Activated T-helper 1 cell treated with Interleukin-2 at 50 U/mL for 16 hours (primary cell): ENCODE measurements around the gene MAST3.
"Not testable (repeated sequence)": the region's sequence is repeated elsewhere in the genome, so short reads cannot be mapped to it uniquely, and the experiment has no call there.

ENCODE experiments used
- DNase-seq: peaks from one replicate; pipeline ENCODE4 v3.0.0-alpha.2; 2020; ENCODE audit warnings: low read depth

The MAST3 gene

DNA sequence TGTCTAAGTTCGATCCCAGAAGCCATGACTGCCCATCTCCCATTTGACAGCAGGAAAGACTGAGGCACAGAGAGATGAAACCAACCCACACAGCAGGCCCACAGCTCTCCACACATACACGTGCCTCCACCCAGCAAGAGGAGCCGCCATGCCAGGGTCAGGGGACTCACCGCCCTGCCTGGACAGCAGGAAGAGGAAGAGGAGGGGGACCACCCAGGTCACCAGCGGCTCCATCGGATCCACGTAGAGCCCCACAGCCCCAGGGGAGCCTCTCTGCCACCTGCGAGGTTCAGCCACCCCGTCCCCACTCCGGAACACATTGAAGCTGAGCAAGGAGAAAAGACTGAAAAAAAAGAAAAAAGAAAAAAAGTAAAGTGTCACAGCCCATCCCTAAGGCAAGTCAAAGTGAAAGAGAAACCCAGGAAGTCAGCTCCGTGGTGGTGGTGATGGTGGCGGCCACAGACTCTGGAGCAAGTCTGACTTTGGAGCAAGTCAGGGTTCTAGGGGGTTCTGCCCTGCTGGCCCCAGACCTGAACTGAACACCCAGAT, 10.9 kb upstream of the MAST3 start, which contains the start of gene IL12RB1:
Gene IL12RB1 (minus strand): TSS at position 345 of the 549 bp plus-strand sequence. CDS start 111 bp downstream, at position 234.
- no peak for DNase-seq

DNA sequence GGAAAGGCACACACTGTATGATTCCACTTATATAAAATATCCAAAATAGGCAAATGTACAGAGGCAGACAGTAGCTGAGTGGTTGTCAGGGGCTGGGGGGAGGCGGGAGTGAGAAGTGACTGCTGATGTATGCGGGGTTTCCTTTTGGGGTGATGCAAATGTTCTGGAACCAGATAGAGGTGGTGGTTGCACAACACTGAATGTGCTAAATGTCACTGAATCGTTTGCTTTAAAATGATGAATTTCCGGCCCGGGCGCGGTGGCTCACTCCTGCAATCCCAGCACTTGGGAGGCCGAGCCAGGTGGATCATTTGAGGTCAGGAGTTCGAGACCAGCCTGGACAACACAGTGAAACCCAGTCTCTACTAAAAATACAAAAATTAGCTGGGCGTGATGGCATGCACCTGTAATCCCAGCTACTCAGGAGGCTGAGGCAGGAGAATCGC, 8.5 kb upstream of the MAST3 start:
- DNase-seq = not testable (repeated sequence)

DNA sequence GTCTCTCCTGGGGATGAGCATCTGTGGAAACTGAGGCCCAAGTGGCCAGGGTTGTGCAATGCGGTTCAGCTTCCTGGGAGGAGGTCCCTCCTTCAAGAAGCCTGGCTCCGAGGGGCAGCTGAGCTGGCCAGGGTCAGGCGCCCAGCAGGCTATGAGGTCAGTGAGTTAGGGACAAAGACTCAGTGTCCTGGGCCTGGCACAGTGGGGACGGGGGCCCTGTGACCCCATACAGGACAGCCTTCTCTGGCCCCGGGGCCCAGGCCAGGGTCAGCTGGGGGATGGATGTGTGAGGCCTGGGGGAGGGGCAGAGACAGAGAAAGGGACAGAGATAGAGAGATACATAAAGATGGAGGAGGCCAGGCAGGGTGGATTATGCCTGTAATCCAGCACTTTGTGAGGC, 7.9 kb upstream of the MAST3 start:
- DNase-seq = no peak

DNA sequence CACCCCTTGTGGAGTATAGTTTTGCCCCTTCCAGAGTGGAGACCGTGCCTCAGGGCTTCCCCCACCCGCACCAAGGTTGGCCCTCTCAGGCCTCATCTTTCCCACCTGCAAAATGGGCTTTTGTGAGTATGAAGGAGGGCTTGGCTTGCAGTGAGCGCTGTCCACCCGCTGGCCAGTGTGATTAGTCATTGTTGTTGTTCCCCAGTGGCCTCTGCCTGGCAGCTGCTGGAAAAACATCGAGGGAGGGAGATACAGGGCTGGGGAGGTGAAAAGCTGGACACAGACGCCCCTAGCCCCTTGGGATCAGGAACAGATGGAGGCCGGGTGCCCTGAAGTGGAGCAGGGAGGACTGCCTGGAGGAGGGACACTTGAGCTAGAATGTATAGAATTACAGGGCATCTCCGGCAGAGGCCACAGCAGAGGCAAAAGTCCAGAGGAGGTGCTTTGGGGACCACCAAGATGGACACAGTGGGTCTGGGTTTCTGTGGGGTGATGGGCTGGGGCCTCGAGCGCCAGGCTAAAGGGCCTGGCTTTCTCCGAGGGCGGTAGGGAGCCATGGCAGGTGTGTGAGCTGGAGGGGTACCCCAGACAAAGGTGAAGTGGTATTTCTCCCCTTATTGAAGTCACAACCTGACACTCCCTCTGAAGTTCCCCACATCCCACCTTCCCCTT, 6.9 kb upstream of the MAST3 start:
- no peak for DNase-seq

DNA sequence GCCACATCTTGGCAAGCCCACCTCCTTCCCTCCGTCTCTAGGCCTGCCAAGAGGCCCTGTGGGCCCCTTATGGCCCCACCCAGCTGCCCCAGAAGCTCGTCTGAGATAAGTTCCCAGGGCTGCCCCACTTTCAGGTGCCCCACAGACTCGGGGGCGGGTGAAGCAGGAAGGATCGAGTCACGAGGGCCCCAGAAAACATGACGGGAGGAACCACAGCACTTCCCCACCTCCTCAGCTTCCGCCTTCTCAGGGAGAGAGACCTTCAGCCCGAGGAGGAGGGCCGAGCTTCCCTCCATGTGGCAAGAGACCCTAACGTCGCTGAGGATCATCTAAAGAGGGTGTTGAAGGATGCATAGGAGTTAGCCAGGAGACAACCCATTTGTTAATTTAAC, 6.4 kb upstream of the MAST3 start:
- peak; percentile 66 for DNase-seq

DNA sequence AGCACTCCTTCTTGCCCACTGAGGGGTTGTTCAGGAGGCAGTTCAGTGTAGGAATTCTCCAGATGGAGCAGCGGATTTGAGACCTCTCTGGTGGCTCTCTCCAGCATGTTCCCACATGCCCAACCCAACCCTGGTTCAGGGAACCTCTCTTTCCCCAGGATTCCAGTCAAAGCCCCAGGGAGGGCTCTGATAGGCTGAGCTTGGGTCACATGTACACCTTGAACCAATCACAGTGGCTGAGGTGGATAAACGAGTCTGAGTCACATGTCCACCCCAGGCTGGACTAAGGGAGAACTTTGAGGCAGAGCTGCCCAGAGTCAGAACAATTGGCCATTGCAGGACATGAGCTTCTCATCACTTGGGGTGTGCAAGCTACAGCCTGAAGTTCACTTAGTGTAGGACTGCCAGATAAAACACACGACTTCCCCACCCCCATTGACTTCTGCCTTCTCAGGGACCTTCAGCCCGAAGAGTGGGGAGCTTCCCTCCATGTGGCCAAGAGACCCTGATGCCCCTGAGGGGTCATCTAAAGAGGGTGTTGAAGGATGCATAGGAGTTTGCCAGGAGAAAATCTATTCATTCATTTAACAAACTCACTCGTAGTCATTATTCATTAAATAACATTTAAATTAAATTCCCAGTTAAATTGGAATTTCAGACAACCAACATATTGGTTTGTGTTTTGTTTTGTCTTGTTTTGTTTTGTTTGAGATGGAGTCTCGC, 4.0 kb upstream of the MAST3 start:
- DNase-seq = no peak

DNA sequence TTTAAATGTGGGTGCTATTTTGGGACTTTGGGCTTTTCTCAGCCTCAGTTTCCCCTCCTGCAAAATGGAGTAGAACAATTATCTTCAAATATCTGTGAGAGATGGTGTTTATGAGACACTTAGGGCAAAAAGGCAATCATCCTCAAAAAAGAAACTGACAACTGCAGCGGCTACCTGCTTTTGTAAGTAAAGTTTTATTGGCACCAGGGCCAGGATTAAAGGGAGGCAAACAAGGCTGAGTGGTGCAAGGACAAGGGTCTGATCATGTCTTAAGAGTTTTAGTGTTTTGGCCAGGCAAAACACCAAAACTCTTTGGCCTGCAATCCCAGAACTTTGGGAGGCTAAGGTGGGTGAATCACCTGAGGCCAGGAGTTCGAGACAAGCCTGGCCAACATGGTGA, 1.3 kb upstream of the MAST3 start:
- no peak for DNase-seq

DNA sequence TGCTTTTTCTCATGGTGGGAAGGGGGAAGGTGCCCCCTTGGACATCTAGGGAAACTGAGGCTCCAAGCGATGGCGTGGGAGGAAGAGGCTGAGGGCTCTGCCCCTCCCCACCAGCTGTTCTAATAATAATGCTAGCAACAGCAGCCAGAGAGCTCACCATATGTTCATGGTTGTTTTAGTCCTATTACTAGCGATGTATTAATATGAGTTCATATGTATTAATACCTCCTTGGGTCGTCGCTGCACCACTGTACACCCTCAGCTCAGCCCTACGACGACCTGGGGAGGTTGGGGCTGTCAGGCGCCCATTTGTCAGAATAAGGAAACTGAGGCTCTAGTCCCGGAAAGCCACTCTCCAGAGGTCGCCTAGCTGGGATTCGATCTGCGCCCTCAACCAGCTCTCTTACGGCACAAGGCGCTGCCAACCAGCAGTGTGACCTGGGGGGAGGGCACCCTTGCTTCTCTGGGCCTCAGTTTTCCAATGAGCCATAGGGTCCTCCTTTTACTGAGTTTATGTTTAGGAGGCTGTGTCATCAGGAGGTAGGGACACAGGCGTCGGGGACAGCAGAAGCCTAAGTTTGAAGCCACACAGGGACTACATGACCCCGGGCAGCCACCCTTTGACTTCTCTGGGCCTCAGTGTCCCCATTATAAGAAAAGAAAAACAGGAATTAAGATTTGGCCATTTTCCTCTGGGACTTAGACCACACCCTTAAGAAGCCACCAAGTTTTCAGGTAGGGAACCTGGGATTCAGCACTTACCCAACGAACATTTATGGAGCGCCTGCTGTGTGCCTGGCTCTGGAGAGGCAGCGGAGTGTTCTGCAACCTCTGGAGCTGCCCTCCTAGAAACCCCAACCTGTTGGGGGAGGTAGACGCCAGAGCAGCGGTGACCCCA, 664 bp downstream of the MAST3 start:
- no peak for DNase-seq

DNA sequence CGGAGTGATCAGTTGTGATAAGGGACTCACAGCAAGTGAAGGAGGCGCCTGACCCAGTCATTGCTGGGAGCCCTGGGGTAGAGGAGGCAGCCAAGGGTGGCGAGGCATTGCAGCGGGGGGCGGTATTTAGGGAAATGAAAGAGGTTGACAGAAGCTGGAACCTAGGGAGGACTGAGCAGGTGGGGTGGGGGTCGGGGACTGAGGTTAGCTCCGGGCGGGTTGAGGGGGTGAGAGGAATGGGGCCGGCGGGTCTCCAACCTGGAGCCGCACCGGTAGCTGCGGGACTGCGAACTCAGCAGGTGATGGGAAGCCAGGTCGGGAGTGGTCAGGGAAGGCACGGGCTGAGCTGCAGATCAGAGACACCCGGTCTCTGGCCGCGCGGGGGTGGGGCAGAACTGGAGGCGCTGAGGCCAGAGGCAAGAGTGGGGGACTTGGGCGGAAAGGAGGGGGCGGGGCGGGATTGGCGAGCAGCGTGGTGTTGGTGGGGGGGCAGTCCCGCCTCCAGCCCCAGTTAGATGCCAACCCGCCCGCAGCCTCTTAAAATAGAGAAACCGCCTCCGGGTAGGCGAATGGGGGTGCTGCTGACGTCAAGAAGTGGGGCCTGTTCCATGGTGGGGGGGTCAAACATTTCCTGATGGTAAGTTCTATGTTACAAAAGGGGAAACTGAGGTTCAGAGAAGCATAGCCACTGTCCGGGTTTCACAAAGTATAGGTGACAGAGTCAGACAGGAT, 1.5 kb downstream of the MAST3 start:
- no peak for DNase-seq

DNA sequence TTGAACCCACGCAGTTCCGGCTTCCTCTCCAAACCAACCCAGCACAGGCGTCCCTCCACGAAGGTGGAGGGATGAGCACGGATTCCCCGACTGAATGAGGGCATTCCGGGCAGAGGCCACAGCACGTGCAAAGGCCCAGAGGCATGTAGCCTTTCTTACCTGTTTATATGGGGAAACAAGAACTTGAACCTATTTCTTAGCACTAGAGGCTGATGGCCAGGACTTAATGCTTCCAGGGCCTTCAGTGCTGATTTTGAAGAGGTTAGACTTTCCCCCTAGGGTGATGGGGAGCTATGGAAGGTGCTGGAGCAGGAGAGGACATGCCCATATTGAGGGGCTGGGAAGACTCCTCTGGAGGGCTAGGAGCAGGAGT, 2.0 kb downstream of the MAST3 start:
- no peak for DNase-seq

DNA sequence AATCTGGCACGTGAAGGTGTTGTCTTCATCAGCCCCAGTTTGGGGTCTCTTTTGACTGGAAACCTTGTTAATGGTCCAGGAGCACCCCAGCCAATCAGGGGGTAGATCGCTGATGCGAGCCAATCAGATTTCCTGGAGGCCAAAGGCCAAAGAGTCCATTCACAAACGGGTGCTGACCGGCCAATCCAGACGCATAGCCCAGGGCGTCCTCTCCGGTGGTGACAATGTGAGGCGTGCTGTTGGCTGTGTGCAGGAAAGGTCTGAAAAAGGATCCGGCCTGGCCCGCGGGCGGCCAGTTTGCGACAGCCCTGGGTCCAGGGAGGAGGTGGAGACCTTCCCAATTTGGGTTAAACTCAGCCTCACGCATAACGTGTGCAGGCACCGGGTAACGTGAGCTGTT, 3.1 kb downstream of the MAST3 start:
- no peak for DNase-seq

DNA sequence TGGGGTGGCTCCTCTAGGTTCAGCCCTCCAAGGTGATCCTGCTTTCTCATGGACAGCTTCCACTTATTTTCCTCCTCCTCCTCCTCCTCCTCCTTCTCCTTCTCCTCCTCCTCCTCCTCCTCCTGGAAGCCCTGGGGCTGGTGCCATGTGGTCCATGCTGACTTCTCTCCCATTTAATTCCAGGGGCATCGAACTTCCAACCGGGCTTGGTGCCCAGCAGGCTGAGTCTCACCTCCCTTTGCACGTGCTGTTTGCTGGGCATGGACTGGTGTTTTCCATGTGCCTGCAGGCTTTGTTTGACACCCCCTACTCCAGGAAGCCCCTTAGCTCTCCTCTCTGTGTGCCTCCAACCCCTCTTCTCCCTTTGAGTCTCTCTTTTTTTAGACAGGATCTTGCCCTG, 3.7 kb downstream of the MAST3 start:
- DNase-seq = no peak

DNA sequence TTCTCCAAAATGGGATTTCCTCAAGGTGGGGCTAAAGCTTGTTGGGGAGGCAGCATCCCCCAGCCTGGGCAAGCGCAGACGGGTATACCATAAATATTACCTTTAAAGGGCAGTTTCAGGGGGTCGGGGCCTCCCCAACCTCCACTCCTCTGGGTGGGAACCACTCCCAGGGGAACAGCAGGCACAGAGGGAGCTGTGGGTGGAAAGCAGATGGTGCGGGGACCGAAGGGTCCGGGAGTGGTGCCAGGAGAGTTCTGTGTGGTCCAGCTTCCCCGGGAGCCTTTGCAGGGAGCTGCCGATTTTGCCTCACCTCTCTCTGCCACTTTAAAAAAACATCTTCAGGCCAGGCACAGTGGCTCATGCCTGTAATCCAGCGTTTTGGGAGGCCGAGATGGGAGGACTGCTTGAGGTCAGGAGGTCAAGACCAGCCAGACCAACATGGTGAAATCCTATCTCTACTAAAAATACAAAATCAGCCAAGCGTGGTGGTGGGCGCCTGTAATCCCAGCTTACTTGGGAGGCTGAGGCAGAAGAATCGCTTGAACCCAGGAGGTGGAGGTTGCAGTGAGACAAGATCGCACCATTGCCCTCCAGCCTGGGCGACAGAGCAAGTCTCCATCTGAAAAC, 5.5 kb downstream of the MAST3 start:
- DNase-seq = no peak

DNA sequence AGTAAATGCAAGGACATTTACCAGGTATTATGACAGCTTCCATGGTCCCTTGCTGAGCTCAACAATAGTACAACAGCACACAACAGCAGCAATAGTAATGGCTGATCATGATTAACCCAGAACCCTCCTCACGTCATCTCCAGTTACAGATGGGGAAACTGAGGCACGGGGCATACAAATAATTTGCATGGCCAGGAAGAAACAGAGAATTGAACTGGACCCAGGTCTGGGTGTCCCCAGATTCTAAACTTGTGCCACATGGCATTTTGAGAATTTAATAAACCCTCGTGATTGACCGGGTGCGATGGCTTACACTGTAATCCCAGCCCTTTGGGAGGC, 7.2 kb downstream of the MAST3 start:
- DNase-seq = no peak

DNA sequence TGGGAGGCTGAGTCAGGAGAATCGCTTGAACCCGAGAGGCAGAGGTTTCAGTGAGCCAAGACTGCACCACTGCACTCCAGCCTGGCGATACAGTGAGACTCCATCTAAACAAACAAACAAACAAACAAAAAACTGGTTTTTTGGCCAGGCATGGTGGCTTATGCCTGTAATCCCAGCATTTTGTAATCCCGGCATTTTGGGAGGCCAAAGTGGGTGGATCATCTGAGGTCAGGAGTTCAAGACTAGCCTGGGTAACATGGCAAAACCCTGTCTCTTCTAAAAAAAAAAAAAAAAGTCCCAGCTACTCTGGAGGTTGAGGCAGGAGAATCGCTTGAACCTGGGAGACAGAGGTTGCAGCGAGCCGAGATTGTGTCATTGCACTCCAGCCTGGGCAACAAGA, 7.7 kb downstream of the MAST3 start:
- not testable (repeated sequence) for DNase-seq

DNA sequence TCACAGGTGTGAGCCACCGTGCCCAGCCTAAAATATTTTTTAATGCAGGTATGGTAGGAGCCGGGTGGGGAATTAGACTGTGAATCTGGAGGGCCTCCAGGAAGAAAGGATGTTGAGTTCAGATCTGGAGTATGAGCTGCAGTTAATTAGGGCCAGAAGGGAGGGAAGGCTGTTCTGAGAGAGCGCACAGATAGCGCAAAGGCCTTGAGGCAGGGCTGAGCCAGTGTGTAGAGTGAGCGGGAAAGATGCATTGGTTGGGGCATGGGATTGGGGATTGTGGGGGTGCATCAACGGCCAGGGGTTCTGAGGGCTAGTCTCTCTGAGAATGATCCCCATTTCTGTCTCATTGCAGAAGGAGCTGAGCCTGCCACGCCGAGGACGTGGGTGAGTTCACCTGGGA, 9.7 kb downstream of the MAST3 start:
- DNase-seq = no peak

DNA sequence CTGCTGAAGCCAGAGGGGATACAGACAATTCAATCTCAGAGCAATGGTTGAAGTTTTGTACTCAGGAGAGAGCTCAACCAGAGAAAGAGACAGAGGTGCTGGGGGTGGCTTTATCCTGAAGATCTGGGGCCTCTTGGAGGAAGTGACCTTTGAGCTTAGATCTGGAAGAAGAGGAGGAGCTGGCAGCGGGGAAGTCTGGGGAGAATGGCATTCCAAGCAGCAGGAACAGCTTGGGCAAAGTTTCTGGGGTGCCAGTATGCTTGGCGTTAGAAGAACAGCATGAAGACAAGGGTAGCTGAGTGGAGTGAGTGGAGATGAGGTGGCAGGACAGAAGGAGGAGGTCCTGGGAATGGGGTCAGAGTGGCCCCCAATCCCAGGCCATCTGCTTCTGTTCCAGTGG, 11.3 kb downstream of the MAST3 start:
- no peak for DNase-seq

DNA sequence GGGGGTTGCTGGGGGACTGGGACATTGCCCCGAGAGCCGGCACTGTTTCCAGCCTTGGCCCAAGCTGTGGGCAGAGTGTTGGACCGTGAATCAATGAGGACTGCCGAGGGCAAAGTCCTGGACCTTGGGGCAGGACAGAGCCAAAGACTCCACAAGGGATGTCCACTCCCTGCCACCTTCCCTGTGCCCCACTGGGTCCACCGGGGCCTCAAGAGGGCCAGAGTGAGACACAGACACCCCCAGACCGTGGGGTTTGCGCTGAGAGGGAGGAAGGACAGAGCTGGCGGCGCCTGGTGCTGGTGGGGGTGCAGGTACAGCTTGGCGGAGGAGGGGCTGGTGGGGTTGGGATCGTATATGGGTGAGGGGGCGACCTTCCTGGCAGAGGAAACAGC, 11.8 kb downstream of the MAST3 start:
- DNase-seq = no peak

DNA sequence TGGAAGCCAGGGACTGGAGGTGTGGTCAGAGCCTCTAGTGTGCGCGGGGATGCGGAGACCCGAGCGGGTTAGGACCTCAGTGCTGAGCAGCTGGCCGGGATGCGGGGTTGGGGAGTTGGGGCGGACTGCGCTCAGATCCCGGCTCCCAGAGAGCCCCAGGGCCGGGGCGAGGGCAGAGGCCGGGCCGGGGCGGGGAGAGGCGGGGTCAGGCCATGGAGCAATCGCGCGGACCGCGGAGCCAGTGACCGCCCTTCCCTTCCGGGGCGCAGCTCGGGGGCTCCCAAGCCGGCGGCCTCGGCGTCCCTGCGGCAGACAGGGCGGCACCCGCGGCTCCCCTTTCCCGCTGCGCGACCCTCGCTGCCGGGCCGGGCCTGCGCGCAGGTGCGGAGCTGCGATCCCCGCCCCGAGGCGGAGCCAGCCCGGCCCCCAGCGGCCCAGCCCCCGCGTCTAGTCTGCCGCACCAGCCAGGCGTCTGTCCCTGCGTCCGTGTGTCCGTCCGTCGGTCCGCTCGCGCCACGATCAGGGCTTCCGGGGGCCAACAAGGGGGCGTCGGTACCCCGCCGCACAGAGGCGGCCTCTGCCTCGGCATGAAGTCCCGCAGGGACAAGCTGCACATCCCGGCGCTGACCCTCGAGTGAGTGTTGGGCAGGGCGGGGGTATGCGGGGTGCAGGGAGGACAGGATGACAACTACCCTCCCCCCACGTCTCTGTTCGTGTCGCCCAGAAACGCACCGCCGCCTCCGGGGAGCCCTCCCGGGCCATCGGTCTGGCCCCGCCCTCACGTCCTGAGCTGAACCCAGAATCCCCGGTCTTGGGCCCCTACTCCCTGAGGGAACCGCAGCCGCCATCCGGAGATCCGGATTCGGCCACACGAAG, 12.4 kb downstream of the MAST3 start:
- DNase-seq = no peak

DNA sequence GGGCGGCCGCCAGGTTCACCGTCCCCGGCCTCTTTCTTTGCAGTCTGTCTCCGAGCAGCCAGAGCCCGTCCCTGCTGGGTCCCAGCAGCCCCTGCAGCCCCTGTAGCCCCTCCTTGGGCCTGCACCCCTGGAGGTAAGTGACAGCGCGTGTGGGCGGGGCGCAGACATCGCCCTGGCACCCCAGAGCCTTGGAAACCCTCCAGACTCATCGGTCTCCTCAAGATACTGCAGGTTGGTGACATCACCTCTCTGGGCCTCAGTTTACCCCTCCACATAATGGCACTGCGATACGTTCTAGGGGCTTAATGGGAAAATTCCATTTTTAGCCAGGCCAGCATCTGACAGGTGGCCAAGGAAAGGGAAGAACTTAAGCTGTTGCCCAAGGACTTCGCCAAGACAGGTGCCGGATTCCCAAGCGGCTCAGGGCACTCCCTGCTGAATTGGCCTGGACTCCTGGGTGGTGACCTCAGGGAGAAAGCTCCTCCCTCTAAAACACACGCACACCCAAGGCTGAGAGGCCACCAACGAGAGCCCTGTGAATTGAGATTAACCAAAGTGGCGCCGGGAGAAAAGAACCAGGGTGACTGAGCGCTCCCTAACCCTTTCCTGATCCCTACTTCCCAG, 13.1 kb downstream of the MAST3 start:
- DNase-seq = no peak
